HG02763 (cell line): ENCODE data around the gene LGMN.
A peak's percentile ranks its signal among the peaks of the same experiment; 100 is the strongest.
"Not testable (repeated sequence)": the region's sequence is repeated elsewhere in the genome, so short reads cannot be mapped to it uniquely, and the experiment has no call there.

Experiments used
- ATAC-seq: cut with Tn5 transposase; IDR thresholded peaks from one replicate; pipeline ENCODE4 v1.9.1; 2021; ENCODE audit warnings: mild to moderate bottlenecking, moderate library complexity; ENCODE audit not compliant: unreplicated experiment

LGMN gene

DNA sequence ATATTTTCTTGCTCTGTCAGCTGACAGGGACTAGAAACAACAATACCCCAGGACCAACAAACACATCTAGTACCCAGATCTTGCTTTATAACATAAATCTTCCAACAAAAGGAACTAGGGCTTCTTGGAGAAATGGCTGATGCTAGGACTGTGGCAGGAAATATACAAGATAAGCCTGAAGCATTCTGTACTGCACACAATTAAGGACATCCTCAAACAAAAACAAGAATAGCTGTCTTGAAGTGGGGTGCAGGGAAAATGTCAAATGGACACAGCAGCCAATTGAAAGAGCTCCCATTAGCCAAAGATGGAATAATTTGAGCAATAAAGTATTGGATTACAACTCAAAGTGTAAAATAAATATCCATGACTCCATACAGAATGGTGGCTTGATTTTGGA lies 50.0 kb downstream of the LGMN start:
- no peak for ATAC-seq

DNA sequence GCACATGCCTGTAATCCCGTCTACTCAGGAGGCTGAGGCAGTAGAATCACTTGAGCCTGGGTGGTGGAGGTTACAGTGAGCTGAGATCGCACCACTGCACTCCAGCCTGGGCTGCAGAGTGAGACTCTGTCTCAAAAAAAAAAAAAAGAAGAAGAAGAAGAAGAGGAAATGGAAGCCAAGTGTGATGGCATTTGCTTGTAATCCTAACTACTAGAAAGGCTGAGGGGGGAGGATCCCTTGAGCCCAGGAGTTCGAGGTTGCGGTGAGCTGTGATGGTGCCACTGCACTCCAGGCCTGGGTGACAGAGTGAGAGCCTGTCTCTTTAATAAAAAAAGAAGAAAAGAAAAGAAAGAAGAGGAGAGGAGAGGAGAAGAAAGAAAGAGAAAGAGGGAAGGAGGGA lies 52.1 kb downstream of the LGMN start:
- no peak for ATAC-seq

DNA sequence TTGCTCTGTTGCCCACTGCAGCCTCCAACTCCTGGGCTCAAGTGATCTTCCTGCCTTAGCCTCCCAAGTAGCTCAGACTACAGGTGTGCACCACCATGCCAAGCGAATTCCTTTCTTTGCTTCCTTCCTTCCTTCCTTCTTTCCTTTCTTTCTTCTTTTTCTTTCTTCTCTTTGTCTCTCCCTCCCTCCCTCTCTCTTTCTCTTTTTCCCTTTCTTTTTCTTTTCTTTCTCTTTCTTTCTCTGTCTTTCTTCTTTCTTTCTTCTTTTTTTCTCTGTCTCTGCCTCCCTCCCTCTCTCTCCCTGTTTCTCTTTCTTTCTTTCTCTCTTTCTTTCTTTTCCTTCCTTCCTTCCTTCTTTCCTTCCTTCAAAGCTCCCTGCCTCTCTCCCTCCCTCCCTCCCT lies 52.9 kb downstream of the LGMN start:
- no peak for ATAC-seq

DNA sequence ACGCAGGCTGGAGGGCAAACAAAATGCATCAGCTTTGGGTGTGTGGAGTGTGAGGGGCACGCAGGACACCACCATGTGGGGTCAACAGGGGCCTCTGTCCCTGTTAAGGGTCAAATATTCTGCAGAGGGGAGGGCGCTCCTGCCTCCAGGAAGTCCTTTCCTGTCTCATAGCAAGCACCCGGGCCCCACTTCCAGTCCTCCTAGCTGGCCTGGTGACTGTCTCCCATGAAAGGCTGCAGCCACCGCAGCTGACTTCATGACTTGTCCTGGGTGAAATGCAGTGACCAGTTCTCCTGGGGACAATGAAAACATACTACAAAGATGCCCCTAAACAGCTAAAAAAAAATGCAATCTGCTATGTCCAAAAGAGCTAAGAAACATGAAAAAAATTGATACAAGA lies 53.6 kb downstream of the LGMN start:
- ATAC-seq, result no peak

DNA sequence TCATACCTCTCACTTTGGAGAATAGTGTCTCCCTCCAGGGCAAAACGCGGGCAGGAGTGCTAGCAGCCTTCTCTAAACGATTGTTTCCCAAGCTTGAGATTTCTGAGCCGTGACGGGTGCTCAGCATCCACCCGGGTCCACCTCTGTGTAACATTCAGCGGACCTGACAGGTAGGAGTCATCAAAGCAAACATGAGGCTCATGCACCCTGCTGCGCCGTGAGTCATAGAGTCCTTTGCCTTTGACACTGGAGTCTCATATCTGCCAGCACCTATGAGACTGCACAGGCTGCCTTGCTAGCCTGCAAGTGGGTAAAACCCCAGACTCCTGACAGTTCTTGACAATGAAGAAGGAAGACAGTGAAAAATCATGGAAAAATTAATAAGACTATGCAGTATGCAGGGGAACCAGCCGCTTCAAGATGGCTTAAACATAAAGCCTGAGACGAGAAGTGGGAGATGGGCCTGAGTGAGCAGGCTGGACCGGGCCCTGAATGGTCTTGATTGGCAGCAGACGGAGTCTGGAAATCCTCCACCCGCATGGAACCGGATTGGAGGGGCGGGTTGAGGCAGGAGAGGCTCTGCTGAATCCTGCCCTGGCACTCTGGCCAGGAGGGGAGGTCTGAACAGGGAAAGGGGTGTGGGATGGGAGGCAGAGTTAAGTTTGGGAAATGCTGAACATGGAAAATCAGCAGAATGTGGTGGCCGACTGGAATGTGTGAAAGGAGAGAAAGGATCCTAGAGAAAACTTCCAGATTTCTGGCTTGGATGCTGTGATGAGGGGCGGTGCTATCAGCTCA lies 54.2 kb downstream of the LGMN start:
- no peak for ATAC-seq

DNA sequence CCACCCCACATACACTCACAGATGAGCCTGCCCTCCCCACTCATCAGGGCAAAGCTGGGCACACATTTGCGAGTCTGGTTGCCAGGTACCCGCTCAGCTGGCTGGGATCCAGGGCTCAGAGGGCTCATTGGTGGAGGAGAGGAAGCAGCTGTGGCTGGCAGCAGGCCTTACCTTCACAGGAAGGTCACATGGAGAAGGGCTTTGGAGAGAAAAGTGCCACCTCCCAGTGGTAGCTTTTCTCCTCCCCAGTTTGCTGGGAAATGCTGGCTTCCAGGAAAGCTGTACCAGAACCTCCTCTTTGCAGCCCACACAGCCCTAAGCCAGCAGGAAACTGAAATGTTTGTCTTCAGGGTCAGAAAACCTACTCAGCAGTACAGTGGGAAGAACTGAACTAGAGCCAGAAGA lies 55.6 kb downstream of the LGMN start:
- ATAC-seq, result no peak

DNA sequence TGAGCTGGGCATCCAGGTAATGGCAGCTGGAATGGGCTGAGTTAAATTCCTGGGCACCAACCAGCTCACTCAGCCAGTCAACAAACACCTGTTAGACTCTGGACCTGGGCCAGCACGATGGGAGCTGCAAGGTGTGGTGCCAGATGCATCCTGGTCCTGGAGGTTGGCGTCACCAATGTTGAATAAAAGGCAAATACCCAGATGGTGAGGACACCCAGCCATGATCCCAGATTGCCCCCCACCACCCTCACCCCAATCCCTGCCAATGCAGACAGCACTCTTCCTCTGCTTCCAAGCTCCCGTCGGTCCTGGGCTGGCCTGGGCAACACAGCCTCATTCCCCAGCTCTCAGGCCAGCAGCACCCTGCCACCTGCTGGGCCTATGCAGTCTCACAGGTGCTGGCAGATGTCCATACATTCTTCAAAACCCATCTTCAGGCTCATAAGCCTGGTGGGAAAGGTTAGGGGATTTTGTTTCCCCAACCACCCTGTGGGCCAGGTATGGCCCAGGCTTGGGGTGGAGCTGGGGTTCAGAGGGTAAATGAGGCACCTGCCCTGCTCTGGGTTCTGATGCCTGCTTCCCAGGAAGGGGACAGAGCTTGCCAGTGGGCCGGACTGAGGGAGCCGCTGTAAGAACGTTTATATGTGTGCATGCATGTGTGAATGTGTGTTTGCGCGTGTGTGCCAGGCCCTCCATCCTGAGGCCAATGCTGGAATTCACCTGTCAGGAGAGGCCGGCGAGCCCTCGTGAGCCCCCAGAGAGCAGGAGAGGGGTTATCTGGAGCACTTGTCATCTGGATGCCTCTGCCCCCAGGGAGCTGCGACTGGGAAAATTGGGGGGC lies 58.0 kb downstream of the LGMN start:
- no peak for ATAC-seq

DNA sequence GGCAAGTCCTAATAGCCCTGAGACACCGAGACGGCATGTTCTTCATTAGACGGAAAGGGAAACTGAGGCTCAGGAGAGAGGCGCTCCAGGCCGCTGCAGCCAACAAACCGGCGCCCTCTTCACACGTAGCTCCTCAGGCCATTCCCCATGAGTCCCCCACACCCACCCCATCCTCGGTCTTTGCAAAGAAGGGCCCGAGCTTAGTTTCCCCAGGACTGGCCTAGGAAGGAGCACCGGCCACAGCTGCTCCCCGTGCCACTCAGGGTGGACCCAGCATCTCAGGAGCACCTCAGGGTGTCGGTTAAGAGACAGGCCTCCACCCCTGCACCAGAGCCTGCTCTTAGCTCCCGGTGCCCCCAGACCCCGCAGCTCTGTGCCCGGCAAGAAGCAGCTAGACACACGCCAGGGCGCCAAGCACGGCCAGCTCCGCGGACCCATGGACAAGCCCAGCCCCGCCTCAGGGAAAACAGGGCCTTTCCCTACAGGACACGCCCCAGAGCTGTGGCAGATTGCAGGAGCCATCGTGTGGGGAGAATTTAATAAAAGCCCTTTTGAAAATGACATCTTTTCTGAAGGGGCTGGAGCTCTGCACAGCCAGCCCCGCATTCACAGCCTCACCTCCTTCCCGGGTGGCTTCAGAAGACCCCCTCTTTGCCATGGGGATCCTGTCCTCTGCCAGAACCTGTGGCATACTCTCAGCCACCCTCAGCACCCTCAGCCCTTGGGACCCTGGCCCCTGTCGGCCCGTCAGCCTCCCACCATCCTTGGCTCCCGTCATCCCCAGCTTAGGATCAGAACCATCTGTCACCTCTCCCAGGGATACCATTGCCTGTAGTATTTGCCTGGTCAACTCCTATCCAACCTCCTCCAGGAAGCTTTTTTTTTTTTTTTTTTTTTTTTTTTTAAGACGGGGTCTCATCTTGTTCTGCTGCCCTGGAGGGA lies 59.7 kb downstream of the LGMN start:
- ATAC-seq, result no peak

DNA sequence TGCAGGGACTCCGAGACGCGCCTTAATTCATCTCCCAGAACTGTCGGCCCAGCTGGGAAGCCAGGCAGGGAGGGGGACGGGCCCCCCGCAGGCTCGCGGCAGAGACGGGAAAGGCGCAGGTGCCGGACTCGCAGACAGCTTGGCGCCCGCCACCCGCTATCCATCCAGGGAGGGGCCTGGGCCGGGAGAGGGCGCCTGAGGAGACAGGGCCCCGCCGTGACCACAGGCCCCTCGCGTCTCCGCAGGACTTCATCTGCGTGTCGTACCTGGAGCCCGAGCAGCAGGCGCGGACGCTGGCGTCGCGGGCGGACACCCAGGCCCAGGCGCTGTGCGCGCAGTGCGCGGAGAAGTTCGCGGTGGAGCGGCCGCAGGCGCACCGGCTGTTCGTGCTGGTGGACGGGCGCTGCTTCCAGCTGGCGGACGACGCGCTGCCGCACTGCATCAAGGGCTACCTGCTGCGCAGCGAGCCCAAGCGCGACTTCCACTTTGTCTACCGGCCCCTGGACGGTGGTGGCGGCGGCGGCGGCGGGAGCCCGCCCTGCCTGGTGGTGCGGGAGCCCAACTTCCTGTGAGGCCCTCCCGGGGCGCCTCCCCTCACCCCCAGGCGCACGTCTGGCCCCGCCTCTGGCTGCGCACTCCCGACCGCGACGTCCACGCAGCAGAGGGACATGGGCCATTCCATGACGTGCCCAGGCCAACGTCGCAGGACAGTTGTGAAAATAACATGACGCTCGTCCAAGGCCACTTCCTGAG lies 60.6 kb downstream of the LGMN start:
- no peak for ATAC-seq

DNA sequence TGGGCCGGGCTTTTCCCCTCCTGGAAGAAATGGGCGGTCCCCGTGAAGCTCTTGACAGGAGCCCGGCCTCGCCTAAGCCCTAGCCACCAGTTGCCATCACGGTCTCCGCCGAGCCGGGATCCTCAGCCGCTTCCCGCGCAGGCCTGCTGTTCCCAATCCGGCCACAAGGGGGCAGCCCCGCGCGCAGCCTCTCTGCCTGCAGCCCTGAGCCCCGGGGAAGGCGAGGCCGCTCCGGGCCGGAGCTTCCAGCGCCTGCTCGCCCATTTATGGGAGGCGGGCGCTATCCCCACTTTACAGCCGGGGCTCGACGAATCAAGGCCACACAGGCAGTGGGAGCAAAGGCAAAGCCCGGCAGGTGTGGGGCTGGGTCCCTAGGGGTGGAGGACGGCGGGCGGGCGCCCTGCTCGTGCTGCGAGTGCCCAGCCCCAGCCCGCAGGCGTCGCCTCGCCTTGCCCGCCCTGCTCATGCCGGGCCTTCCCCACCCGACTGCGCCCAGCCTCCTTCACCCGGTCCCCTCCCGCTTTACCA lies 61.5 kb downstream of the LGMN start:
- ATAC-seq, result peak; percentile 55

DNA sequence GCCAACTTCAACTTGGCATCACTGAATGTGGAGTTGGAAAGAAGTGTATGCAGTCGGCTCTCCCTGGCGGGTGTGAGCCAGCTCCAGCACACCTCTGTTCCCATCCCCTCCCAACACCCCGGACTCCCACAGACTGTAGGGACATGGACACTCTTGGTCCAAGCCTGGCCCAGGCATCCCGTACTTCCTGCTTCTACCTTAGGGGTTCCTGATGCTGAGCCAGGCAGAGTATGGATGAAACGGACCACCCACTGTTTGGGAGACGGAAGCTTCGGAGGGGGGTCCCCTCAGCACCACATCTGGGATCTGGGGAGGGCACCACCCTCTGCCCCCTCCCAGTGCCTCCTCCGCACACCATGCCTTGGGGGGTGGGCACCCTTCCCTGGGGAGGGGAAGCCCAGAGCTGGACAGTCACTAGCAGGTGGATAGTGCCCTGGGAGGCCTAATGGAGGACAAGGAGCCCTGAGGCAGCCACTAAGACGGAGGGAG lies 62.0 kb downstream of the LGMN start:
- no peak for ATAC-seq

DNA sequence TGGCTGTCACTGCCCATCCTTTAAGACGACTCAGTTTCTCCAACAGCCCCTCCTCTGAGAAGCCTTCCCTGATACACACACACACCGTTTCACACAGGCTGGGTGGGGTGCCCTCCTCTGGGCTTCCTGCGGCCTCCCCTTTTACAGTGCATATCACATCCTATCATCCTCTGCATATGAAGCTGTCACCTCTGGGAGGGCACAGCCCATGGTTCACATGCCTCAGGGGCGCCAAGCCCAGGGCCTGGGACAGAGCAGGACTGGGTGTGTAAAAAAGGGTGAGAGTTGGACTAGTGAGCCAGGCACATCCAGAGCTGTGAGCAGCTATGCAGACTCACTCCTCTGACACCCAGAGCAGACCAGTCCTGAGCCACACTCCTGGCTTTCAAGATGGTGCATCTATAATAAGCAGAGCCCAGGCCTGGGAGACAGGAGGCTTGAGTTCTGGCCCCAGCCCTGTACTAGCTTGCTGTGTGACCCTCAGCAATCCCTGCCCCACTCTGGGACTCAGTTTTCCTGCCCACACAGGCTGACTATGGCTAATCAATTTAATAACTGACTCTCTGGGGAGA lies 62.6 kb downstream of the LGMN start:
- ATAC-seq, result no peak

DNA sequence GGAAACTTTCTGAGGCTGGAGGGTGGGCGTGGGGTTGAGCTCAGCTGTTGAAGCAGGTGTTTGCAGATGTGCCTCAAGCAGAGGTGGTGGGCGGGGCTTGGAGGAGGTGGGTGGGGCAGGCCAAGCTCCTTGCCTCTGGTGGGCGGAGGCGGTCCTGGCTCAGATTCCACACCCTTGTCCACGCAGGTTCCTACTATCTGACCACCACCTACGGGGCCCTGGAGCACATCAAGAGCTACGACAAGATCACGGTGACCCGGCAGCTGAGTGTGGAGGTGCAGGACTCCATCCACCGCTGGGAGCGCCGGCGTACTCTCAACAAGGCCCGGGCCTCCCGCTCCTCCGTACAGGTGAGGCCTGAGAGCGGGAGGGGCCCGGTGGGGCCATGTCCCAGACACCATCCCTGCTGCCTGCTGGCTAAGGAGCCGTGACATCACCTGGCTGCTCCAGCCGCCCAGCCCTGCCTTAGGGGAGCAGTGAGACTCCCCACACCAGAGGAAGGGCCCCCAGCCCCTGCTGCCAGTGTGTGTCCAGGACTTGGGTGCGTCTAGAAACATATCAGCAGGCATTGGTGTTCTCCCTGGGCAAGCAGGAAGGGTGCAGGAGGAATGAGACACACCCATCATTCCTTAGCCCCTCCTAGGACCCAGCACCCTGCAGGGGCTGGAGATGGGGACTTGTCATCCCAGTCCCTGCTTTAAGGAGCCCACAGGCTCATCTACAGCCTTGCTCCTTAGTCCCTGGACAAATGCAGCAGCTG lies 63.4 kb downstream of the LGMN start:
- no peak for ATAC-seq

DNA sequence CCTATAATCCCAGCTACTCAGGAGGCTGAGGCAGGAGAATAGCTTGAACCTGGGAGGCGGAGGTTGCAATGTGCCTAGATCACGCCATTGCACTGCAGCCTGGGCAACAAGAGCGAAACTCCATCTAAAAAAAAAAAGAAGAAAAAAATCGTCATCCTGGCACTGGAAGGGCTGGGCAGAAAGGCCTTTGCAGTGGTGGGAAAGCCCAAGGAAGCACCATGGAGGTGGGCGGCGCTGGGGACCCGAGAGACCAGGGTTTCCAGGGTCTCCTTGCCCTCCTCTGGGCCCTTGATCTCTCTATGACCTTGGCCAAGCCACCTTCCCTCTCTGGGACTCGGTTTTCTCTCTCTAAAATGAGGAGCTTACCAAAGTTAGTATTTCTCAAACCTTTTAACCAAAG lies 65.4 kb downstream of the LGMN start:
- no peak for ATAC-seq

DNA sequence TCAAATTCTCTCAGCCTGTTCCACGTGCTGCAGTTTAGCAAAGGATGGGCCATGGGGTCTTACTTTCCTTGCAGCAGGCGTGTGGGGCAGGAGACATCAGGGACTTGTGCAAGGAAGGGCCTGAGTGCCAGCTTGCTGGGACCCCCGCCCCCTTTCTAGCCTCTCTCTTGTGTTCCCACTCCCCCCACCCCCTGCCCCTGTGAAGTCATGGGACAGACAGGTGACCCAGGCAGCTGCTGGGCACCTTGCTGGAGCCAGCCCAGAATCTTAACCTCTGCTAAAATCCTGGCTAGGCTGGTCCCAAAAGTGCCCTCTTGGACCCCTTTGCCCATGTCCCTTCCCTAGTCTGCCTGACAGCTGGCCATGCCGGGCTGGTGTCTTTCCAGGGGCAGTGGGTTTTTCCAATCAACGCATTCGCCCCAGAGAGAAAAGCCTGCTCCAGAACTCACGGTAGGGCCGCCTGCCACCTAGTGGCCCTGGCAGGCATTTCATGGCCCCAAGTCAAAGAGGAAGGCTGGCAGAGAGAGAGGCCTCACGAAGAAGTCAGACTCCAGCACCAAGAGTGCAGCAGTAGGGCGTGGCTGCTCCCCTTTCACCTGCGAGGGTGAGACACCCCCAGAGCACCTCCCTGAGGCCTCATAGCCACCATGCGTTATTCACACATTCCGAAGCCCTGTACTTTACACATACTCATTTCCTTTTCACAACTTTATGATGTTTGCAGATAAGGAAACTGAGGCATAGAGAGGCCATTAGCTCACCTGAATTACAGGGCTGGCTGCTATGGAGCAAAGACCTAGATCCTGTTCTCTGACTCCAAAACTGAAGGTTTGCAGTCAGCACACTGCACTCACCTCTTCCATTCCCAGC lies 67.4 kb downstream of the LGMN start:
- no peak for ATAC-seq

DNA sequence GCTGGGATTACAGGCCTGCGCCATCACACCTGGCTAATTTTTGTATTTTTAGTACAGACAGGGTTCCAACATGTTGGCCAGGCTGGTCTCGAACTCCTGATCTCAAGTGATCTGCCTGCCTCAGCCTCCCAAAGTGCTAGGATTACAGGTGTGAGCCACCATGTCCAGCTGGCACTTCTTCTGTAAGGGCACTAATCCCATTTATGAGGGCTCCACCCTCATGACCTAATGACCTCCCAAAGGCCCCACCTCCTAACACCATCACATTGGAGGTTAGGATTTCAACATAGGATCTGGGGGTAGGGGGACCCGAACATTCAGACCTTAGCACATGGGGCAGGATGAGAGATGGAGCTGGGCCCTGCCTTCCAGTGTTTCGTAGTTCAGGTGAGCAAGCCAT lies 68.1 kb downstream of the LGMN start:
- not testable (repeated sequence) for ATAC-seq

DNA sequence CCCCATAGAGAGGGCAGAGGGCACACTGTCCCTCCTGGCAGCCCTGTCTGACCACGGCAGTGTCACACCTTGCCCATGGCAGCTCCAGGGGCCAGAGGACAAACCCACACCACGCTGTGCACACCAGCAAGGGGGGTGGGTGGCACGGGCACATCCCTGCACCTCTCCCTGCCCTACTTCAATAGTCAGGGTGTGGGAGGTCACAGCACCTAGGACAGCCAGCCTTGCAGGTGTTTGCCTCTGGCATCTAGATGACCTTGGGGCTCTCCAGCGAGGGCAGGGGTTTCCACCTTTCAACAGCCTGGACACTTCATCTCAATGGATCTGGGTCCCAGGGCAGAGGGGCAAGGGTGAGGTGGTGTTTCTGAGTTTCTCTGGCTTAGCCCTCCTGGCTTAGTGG lies 69.2 kb downstream of the LGMN start:
- ATAC-seq, result no peak

DNA sequence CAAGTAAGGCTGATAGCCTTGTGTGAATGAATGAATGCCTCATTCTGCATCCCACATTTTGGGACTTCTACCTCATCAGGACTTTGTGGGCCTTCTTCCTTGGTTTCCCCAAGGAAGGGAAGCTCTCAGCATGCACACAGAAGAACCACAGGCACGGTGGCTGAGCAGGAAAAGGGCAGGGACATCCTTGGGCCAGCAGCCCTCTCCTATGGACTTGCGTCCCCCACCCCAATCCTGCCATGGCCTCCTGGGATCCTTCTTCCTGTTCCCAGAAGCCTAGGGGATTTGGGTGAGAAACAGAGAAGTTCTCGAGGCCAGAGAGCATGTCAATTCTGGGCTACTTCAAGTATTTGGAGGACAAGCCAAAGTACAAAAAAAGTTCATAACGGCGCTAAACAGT lies 69.7 kb downstream of the LGMN start:
- no peak for ATAC-seq
